ENCODE data around the gene IL18BP.

- TF ChIP-seq CTCF (optimal IDR thresholded peaks at IDR 0.05 in 1 of 3, IDR thresholded peaks at IDR 0.05 in 1 of 3, conservative IDR thresholded peaks at IDR 0.05 in 1 of 3; ENCODE audit: extremely low read depth in 1 of 3, insufficient read depth in 2 of 3, low read length in 3 of 3) (no peak), EZH2 (IDR thresholded peaks at IDR 0.05; ENCODE audit: low read length) (no peak)
These were observed 39.8 kb downstream of the IL18BP start for GRCh38 chr11:72038491-72038890.

Data from keratinocyte (primary cell).